GM15510 (cell line): Measurements from ENCODE around the gene RGS9BP.
A peak's percentile ranks its signal among the peaks of the same experiment; 100 is the strongest.

Experiments
- POLR2A ChIP-seq: IDR thresholded peaks from 3 replicates; pipeline ENCODE4 v1.6.1; 2011; ENCODE audit warnings: borderline replicate concordance; ENCODE audit not compliant: insufficient read length; ENCODE audit errors: extremely low read depth

Gene RGS9BP

GRCh38 chr19:32658527-32658926, 17.1 kb upstream of the RGS9BP start:
- TF ChIP-seq POLR2A, result no peak

GRCh38 chr19:32661318-32661717, 14.3 kb upstream of the RGS9BP start:
- no peak for TF ChIP-seq POLR2A

- no peak for TF ChIP-seq POLR2A
Observed at GRCh38 chr19:32662186-32662585, 13.5 kb upstream of the RGS9BP start.

GRCh38 chr19:32666084-32666483, 9.6 kb upstream of the RGS9BP start:
- TF ChIP-seq POLR2A, result no peak

GRCh38 chr19:32669310-32669709, 6.3 kb upstream of the RGS9BP start:
- no peak for TF ChIP-seq POLR2A

- TF ChIP-seq POLR2A, result no peak
Observed at GRCh38 chr19:32671883-32672593, 3.6 kb upstream of the RGS9BP start.

- TF ChIP-seq POLR2A, result no peak
Observed at GRCh38 chr19:32672841-32673240, 2.8 kb upstream of the RGS9BP start.

GRCh38 chr19:32673573-32673972, 2.1 kb upstream of the RGS9BP start:
- no peak for TF ChIP-seq POLR2A

GRCh38 chr19:32674153-32674930, 1.3 kb upstream of the RGS9BP start:
- TF ChIP-seq POLR2A, result no peak

GRCh38 chr19:32674931-32675719, 523 bp upstream of the RGS9BP start, which contains the start of gene ANKRD27:
Gene ANKRD27, minus strand, starts transcription at chr19:32675180. Its CDS starts 16,165 bp downstream, at chr19:32659015.
- peak; percentile 64 for TF ChIP-seq POLR2A

GRCh38 chr19:32676186-32676894, 692 bp downstream of the RGS9BP start:
- no peak for TF ChIP-seq POLR2A

- TF ChIP-seq POLR2A, result no peak
Observed at GRCh38 chr19:32676895-32677359, 1.3 kb downstream of the RGS9BP start.

- TF ChIP-seq POLR2A, result no peak
Observed at GRCh38 chr19:32677657-32678056, 2.0 kb downstream of the RGS9BP start.

- no peak for TF ChIP-seq POLR2A
Observed at GRCh38 chr19:32680986-32681385, 5.3 kb downstream of the RGS9BP start.
